ENCODE results near the gene DHRS9. TPM values are rescaled to one million over a fixed set of nuclear protein-coding genes. Genes with fewer than 3 reads are reported as not detected.

The DHRS9 gene
- total RNA-seq, 4 donors from 2014 or later: 4.3 to 130 (median 18.8) TPM

- TF ChIP-seq CTCF (IDR thresholded peaks at IDR 0.05; ENCODE audit: low read depth): no peak
Observed at GRCh38 chr2:169046440-169047151, 22.8 kb upstream of the DHRS9 start.

DNA sequence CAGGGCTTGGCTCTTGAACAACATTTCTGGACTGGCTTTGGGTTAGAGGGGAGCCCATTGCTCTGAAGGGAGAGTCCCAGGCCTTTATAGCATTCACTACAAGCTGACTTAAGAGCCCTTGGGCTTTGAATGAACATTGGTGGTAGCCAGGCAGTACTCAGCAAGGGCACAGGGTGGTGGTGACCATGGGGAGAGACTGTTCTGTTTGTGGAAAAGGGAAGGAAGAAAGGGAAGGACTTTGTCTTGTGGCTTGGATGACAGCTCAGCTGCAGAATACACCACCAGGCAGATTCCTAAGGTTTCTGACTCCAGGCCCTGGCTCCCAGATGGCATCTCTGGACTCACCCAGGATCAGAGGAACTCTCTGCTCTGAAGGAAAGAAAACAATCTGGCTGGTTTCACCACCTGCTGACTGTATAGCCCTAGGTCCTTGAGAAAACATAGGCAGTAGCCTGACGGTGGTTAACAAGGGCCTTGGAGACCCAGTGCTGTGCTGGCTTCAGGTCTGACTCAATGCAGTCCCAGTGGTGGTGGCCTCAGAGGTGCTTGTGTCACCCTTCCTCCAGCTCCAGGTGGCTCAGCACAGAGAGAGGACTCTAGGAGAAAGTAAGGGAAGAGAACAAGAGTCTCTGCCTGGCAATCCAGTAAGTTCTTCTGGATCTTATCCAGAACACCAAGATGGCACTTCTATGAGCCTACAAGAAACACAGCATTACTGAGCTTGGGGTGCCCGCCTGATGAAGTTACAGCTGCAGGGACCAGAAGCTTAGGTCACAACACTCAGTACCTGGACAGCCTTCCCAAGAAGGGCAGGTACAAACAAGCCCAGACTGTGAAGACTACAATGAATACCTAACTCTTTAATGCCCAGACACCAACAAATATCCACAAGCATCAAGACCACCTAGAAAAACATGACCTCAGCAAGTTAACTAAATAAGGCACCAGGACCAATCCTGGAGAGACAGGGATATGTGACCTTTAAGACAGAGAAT, 21.8 kb upstream of the DHRS9 start:
- no peak for TF ChIP-seq CTCF (IDR thresholded peaks at IDR 0.05; ENCODE audit: low read depth)

GRCh38 chr2:169049142-169049541, 20.2 kb upstream of the DHRS9 start:
- no peak for TF ChIP-seq CTCF (IDR thresholded peaks at IDR 0.05; ENCODE audit: low read depth)

DNA sequence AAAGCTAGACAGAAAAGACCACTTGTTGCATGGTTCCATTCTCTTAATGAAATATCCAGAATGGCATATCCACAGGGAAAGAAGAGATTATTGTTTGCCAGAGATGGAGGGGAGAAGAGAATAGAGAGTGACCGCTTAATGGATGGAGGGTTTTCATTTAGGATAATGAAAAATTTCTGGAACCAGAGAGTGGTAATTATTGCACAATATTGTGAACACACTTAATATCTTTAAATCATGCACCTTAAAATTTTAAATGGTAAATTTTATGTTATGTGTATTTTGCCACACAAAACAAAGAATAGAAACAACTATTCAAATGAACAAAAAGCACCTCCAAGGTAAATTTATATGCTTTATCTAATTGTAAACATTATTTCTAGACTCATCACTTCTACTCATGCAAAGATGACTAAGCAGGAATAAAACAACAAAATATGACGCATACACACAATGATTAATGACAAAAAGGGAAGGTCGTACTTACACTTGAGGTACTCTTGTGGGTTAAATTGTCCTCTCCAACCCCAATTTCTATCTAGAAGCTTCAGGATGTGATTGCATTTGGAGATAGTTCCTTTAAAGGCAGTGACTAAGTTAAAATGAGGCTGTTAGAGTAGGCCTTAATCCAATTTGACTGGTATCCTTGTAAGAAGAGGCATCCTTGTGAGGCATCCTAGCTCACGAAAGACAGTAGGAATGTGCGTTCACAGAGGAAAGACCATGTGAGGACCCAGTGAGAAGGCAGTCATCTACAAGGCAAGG, 18.7 kb upstream of the DHRS9 start:
- TF ChIP-seq CTCF (IDR thresholded peaks at IDR 0.05; ENCODE audit: low read depth): no peak

DNA sequence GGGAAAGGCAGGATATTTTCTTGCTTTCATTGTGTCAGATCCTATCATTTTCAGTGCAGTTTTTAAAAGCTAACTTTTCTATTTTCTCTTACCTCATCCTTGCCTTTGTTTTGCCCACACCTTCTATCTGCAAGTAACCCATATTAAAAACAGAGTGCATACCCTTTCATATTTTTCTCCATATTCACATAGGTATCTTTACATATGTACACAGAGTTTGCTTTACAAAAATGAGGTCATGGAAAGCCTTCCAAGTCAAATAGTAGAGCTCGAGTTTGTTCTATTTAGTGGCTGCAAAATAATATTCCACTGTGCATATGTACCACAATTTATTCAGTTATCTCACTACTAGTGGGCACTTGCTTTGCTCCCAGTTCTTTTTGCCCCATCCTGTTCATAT, 3.9 kb upstream of the DHRS9 start:
- TF ChIP-seq CTCF (IDR thresholded peaks at IDR 0.05; ENCODE audit: low read depth): no peak

DNA sequence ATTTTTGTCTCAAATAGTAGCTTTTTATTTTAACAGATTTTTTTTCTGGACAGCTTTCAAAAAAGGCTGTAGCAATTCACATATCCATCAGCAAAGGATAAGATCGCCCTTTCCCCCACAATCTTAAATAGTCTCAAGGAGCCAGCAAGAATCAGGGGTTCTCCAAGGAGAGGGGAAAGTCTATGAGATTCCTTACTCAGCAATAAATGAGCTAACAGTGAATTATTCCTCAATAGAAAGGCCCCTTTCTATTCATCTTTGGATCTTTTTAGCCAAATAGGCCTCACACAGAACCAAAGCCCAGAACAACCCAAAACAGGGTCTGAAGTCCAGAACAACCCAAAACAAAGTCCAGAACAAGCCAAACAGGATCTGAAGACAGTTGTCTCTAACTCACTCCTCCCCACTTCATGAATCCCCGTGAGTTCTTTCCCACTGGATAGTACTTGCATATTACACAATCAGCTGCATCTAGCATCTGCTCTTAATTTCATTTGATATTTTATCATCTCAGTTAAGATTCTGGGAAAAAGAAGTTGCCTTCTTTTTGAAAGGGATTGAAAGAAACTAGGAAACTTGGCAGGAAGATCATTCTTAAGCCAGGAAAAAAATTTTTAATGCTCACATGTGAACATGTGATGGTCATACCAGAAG, 3.4 kb upstream of the DHRS9 start:
- no peak for TF ChIP-seq CTCF (IDR thresholded peaks at IDR 0.05; ENCODE audit: low read depth)

All from subcutaneous adipose tissue (tissue), 4 donors.